Neural cell (in vitro differentiated cells): Measurements from ENCODE around the gene ADGRD1.

Experiments used
- EZH2 ChIP-seq: fragments of 200-600, 300-800 bp; shearing (Covaris generic), sonication (generic); IDR thresholded peaks from 2 replicates; pipeline ENCODE4 v1.6.1; 2014; ENCODE audit warnings: antibody characterized with exemption, low read length, borderline replicate concordance, mild to moderate bottlenecking; ENCODE audit not compliant: insufficient read depth, poor library complexity, severe bottlenecking
- POLR2AphosphoS5 ChIP-seq: IDR thresholded peaks from 2 replicates; pipeline ENCODE4 v1.6.1; 2012
- RAD21 ChIP-seq: fragments of 450-650 bp; conservative IDR thresholded peaks from 2 replicates; pipeline ENCODE4 v1.6.1; 2014; ENCODE audit warnings: antibody characterized with exemption, mild to moderate bottlenecking, moderate library complexity
- TAF1 ChIP-seq: IDR thresholded peaks from 2 replicates; pipeline ENCODE4 v1.6.1; 2012; ENCODE audit warnings: low read depth
- TF ChIP-seq, protein P1 (sequence below): fragments of 450-650 bp; IDR thresholded peaks from 2 replicates; pipeline ENCODE4 v1.5.1; 2014; ENCODE audit warnings: antibody characterized with exemption, mild to moderate bottlenecking, moderate library complexity; ENCODE audit not compliant: poor library complexity, severe bottlenecking

DNA sequence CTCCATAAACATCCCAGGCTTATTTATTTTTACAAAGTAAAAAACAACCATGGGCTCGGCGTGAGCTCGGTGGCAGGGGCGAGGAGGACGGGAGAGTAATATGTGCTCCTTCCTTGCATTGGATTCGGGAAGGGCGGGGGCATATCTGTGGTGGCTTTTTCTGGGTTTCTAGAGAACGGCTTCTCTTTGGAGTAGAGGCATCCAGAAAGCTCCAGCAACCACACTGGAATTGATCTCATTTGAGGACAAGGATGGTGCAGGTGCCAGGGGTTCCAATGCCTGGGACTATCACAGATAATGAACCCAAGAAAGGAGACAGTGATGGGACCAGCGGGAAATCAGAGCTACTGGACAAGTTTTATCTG lies 18.9 kb downstream of the ADGRD1 start:
- TF ChIP-seq POLR2AphosphoS5 (no peak), TAF1 (no peak), RAD21 (no peak), EZH2 (no peak)
- TF ChIP-seq, protein P1, sequence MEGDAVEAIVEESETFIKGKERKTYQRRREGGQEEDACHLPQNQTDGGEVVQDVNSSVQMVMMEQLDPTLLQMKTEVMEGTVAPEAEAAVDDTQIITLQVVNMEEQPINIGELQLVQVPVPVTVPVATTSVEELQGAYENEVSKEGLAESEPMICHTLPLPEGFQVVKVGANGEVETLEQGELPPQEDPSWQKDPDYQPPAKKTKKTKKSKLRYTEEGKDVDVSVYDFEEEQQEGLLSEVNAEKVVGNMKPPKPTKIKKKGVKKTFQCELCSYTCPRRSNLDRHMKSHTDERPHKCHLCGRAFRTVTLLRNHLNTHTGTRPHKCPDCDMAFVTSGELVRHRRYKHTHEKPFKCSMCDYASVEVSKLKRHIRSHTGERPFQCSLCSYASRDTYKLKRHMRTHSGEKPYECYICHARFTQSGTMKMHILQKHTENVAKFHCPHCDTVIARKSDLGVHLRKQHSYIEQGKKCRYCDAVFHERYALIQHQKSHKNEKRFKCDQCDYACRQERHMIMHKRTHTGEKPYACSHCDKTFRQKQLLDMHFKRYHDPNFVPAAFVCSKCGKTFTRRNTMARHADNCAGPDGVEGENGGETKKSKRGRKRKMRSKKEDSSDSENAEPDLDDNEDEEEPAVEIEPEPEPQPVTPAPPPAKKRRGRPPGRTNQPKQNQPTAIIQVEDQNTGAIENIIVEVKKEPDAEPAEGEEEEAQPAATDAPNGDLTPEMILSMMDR: no peak
